ENCODE results near the gene ZFP28.
A peak's percentile ranks its signal among the peaks of the same experiment; 100 is the strongest.

The ZFP28 gene

DNA sequence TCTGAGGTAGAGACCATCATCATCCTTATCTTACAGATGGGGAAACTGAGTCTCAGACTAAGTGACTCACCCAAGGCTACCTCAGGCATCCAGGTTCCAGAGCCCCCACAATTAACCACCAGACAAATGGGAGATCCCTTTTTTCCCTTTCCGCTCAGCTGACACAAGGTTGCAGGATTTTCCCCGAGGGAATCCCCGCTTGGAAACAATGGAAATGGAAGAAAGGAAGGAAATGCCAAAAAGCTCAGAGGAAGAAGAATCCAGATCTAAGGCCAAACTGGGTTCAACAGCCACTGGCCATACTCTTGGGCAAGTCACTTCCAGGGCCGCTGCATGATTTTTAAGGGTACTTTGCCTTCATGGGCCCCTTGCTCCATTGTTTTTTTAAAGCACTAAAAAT lies 57.9 kb downstream of the ZFP28 start:
- DNase-seq (ENCODE audit: low read depth): no peak

DNA sequence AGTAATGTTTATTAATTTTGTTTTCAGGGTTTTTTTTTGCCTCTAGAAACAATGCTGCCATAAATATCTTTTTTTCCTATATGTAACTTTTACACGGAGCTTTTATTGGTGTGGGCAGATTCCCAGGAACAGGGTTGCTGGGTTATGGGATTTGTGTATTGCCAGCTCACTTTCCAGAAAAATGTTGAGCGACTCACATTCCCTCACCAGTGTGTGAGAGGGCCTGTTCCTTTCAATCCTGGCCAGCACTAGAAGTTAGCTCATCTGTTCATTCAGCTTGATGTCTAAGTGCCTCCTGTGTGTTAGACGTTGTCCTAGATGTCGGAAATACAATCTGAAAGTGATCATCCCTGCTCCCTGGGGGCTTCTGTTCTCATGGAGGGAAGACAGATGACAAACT lies 58.9 kb downstream of the ZFP28 start:
- DNase-seq (ENCODE audit: low read depth): no peak

DNA sequence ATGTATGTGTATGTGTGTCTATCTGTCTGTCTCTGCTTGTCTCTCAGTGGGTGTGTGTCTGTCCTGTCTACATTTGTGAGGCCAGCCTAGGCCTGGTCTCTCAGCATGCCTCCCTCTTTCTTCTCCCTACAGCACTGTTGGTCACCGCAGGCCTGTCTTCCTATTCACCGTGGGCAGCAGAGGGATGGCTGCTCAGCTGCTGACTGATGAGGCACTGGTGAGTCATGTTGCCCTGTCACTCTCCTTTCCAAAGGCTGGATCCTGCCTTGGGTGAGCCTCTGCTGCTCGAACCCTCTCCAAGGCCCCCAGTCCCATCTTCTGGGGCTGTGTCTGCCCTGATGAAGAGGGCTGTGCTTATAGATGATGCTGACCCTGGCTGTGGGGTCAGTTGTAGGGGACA lies 62.6 kb downstream of the ZFP28 start:
- DNase-seq (ENCODE audit: low read depth): peak; percentile 7

DNA sequence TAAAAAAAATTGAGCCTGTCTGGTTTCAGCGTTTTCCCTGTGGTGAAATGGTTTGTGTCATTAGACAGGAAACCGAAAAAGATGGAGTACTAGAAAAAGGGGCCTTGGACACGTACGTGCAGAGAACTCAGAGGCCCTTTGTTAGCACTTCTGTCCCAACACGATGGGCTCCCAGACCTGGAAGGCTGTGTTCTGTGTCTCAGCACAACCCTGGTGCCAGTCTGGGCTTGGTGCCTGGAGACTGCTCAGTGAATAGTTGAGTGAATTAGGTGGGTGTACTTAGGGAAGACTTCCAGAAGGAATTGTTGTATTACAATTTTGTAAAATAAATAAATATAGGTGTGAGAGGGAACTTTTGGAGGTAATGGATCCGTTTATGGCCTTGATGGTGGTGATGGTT lies 65.1 kb downstream of the ZFP28 start:
- DNase-seq (ENCODE audit: low read depth): no peak

Data from amniotic epithelial cell (primary cell).